ENCODE results near the gene ATP8B1. TPM values are rescaled to one million over a fixed set of nuclear protein-coding genes. Genes with fewer than 3 reads are reported as not detected.
A peak's percentile ranks its signal among the peaks of the same experiment; 100 is the strongest.

ATP8B1 gene
- total RNA-seq, 1 experiment from 2014 or later: 15.9 TPM

DNA sequence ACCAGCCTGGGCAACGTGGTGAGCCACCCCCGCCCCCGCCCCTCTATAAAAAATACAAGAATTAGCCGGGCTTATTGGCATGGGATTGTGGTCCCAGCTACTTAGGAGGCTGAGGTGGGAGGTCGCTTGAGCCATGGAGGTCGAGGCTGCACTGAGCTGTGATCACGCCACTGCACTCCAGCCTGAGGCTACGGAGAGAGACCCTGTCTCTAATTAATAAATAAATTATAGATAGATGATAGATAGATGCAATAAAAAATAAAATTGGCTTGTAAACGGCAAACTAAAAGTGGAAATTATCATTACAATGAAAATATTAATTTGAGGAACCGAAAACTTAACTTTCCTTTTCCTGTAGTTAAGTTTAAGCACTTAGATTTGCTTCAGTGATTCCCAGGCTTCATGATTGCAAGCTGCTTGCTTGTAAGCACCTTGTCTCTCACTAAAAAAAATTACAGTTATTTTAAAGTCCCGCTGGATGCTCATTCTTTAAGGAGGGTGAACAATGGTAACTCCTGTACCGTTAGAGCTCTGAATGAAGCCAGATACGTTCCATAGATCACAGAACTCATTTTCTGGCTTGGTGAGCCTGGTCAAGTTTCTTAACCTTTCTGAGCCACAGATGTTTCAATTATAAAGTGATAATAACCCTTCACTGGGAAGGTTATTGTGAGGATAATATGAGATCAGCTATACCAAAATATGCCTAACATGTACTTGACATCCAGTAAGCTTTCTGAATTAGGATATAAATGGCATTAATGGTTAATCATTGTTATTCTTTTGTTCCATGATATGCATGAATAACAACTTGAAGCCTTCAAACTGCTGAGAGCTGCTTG lies 172.1 kb downstream of the ATP8B1 start:
- H3K27ac ChIP-seq (ENCODE audit: low read depth, low read length): peak overlapping the region; percentile 65
- POLR2A ChIA-PET: interaction anchor here (1.7 kb wide), 1 partner anchor 9 kb away, joined by 5 read pairs; the partner anchor contains the start of gene NARS1

More for the DNA sequence above, 172.1 kb downstream of the ATP8B1 start:
- Histone ChIP-seq H3K27me3 (ENCODE audit: insufficient read depth, low read length) (no peaks in the 10 kb centered on the region), H3K9me3 (ENCODE audit: control insufficient read depth in 1 of 2, insufficient read depth in 1 of 2, low read depth in 1 of 2, low read length in 2 of 2) (no peaks in the 10 kb centered on the region), H2AFZ (ENCODE audit: low read depth, low read length, poor library complexity, severe bottlenecking) (no peak overlapping the region), H3K4me3 (replicated peaks in 1 of 2; ENCODE audit: low read depth in 1 of 2, low read length in 2 of 2) (peak overlapping the region; percentile 80 to 83), H3K4me1 (ENCODE audit: control insufficient read depth in 1 of 2, insufficient read depth in 2 of 2, low read length in 2 of 2) (peaks cover 0 to 19% of the 10 kb centered on the region in 2 experiments; a peak in 2 of 4 replicates), H4K20me1 (ENCODE audit: insufficient read depth) (no peaks in the 10 kb centered on the region), H3K36me3 (ENCODE audit: control insufficient read depth in 1 of 2, insufficient read depth in 2 of 2, low read length in 2 of 2) (no peaks in the 10 kb centered on the region), H3K79me2 (ENCODE audit: insufficient read depth, low read length) (peaks cover 13% of the 10 kb centered on the region), H3K4me2 (ENCODE audit: low read length) (peak overlapping the region; percentile 77), H3K9me2 (ENCODE audit: insufficient read depth) (no peaks in the 10 kb centered on the region), H3K9ac (ENCODE audit: low read length) (peak overlapping the region; percentile 80)
- TF ChIP-seq, protein P1, sequence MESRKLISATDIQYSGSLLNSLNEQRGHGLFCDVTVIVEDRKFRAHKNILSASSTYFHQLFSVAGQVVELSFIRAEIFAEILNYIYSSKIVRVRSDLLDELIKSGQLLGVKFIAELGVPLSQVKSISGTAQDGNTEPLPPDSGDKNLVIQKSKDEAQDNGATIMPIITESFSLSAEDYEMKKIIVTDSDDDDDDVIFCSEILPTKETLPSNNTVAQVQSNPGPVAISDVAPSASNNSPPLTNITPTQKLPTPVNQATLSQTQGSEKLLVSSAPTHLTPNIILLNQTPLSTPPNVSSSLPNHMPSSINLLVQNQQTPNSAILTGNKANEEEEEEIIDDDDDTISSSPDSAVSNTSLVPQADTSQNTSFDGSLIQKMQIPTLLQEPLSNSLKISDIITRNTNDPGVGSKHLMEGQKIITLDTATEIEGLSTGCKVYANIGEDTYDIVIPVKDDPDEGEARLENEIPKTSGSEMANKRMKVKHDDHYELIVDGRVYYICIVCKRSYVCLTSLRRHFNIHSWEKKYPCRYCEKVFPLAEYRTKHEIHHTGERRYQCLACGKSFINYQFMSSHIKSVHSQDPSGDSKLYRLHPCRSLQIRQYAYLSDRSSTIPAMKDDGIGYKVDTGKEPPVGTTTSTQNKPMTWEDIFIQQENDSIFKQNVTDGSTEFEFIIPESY (IDR thresholded peaks at IDR 0.05; ENCODE audit: extremely low read depth, insufficient replicate concordance, low read length): no peak
- TF ChIP-seq RAD21 (IDR thresholded peaks at IDR 0.05; ENCODE audit: low read depth) (no peak), EZH2phosphoT487 (IDR thresholded peaks at IDR 0.05; ENCODE audit: borderline replicate concordance) (no peak)
- intact Hi-C loops (cut with micrococcal nuclease): loop anchor here (2.0 to 5.0 kb wide), 2 partner anchors 172 to 411 kb away; partner anchors contain the start of genes ATP8B1 and NEDD4L
- BruUV-seq (replicated peaks): no TSS peak
- DNase-seq (ENCODE audit: low read depth, low spot score) (no peak), ATAC-seq (no peak)
- RAD21 ChIA-PET (ENCODE audit: low non-redundant PET in 1 of 2, low total read pairs in 2 of 2, uncharacterized antibody in 2 of 2, unreplicated experiment in 2 of 2): interaction anchor here in 1 of 2 experiments (0.6 kb wide), 1 partner anchor 227 kb away, joined by 3 read pairs; no protein-coding TSS in a partner anchor
- CTCF ChIA-PET: interaction anchor here (1.0 kb wide), 1 partner anchor 16 kb away, joined by 3 read pairs; no protein-coding TSS in a partner anchor

Measured in HCT116 (cell line).